ENCODE measurements around the gene TMCO4. TPM values are rescaled to one million over a fixed set of nuclear protein-coding genes. Genes with fewer than 3 reads are reported as not detected.
A peak's percentile ranks its signal among the peaks of the same experiment; 100 is the strongest.

Gene TMCO4
- total and polyA plus RNA-seq, 10 of the 15 experiments (the other 5 are each of a cell fraction or from before 2014, with no cell fraction given): 2.4 to 20.8 (median 13.0) TPM

DNA sequence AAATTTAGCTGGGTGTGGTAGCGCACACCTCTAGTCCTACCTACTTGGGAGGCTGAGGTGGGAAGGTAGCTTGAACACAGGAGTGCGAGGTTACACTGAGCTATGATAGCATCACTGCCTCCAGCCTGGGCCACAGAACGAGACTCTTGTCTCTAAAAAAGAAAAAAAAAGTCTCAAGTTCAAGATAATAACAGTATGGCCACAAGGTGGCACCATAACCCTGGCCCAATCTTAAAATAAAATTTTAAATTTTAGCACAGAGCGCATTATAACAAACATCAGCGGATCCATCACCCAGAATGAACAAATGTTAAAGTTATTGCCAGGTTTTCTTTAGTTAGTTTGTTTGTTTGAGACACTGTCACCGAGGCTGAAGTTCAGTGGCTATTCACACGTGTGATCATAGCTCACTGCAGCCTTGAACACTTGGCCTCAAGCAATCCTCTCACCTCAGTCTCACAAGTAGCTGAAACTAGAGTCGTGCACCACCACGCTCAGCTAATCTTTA, 137.9 kb downstream of the TMCO4 start (continued):
- TF ChIP-seq, protein P1, sequence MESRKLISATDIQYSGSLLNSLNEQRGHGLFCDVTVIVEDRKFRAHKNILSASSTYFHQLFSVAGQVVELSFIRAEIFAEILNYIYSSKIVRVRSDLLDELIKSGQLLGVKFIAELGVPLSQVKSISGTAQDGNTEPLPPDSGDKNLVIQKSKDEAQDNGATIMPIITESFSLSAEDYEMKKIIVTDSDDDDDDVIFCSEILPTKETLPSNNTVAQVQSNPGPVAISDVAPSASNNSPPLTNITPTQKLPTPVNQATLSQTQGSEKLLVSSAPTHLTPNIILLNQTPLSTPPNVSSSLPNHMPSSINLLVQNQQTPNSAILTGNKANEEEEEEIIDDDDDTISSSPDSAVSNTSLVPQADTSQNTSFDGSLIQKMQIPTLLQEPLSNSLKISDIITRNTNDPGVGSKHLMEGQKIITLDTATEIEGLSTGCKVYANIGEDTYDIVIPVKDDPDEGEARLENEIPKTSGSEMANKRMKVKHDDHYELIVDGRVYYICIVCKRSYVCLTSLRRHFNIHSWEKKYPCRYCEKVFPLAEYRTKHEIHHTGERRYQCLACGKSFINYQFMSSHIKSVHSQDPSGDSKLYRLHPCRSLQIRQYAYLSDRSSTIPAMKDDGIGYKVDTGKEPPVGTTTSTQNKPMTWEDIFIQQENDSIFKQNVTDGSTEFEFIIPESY (IDR thresholded peaks at IDR 0.05): no peak
- TF ChIP-seq NR2F1 (conservative IDR thresholded peaks at IDR 0.05): no peak
- TF ChIP-seq, protein P2, sequence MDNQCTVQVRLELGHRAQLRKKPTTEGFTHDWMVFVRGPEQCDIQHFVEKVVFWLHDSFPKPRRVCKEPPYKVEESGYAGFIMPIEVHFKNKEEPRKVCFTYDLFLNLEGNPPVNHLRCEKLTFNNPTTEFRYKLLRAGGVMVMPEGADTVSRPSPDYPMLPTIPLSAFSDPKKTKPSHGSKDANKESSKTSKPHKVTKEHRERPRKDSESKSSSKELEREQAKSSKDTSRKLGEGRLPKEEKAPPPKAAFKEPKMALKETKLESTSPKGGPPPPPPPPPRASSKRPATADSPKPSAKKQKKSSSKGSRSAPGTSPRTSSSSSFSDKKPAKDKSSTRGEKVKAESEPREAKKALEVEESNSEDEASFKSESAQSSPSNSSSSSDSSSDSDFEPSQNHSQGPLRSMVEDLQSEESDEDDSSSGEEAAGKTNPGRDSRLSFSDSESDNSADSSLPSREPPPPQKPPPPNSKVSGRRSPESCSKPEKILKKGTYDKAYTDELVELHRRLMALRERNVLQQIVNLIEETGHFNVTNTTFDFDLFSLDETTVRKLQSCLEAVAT (IDR thresholded peaks at IDR 0.05): no peak
- TF ChIP-seq SMC3 (IDR thresholded peaks at IDR 0.05; ENCODE audit: borderline replicate concordance, low read length): peak; percentile 56
- no peak for TF ChIP-seq MYB (IDR thresholded peaks at IDR 0.05; ENCODE audit: borderline replicate concordance, low read depth, low read length)
- no peak for TF ChIP-seq RBBP5 (conservative IDR thresholded peaks at IDR 0.05)
- TF ChIP-seq BRCA1 (IDR thresholded peaks at IDR 0.05; ENCODE audit: low read depth, low read length): no peak
- no peak for TF ChIP-seq ESRRA (IDR thresholded peaks at IDR 0.05; ENCODE audit: low read length)
- no peak for TF ChIP-seq ZBED1 (IDR thresholded peaks at IDR 0.05; ENCODE audit: borderline replicate concordance)
- TF ChIP-seq BCL11A (IDR thresholded peaks at IDR 0.05; ENCODE audit: low read depth, low read length): no peak
- TF ChIP-seq TAF1 (IDR thresholded peaks at IDR 0.05; ENCODE audit: borderline replicate concordance, low read depth, low read length): no peak
- no peak for TF ChIP-seq NFYA (IDR thresholded peaks at IDR 0.05; ENCODE audit: borderline replicate concordance, low read depth, low read length)
- TF ChIP-seq, protein P3, sequence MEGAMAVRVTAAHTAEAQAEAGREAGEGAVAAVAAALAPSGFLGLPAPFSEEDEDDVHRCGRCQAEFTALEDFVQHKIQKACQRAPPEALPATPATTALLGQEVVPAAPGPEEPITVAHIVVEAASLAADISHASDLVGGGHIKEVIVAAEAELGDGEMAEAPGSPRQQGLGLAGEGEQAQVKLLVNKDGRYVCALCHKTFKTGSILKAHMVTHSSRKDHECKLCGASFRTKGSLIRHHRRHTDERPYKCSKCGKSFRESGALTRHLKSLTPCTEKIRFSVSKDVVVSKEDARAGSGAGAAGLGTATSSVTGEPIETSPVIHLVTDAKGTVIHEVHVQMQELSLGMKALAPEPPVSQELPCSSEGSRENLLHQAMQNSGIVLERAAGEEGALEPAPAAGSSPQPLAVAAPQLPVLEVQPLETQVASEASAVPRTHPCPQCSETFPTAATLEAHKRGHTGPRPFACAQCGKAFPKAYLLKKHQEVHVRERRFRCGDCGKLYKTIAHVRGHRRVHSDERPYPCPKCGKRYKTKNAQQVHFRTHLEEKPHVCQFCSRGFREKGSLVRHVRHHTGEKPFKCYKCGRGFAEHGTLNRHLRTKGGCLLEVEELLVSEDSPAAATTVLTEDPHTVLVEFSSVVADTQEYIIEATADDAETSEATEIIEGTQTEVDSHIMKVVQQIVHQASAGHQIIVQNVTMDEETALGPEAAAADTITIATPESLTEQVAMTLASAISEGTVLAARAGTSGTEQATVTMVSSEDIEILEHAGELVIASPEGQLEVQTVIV (IDR thresholded peaks at IDR 0.05; ENCODE audit: borderline replicate concordance, partially characterized antibody): no peak
- TF ChIP-seq, protein P4, sequence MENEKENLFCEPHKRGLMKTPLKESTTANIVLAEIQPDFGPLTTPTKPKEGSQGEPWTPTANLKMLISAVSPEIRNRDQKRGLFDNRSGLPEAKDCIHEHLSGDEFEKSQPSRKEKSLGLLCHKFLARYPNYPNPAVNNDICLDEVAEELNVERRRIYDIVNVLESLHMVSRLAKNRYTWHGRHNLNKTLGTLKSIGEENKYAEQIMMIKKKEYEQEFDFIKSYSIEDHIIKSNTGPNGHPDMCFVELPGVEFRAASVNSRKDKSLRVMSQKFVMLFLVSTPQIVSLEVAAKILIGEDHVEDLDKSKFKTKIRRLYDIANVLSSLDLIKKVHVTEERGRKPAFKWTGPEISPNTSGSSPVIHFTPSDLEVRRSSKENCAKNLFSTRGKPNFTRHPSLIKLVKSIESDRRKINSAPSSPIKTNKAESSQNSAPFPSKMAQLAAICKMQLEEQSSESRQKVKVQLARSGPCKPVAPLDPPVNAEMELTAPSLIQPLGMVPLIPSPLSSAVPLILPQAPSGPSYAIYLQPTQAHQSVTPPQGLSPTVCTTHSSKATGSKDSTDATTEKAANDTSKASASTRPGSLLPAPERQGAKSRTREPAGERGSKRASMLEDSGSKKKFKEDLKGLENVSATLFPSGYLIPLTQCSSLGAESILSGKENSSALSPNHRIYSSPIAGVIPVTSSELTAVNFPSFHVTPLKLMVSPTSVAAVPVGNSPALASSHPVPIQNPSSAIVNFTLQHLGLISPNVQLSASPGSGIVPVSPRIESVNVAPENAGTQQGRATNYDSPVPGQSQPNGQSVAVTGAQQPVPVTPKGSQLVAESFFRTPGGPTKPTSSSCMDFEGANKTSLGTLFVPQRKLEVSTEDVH (IDR thresholded peaks at IDR 0.05; ENCODE audit: low read depth, partially characterized antibody): no peak
- no peak for TF ChIP-seq TCF7 (IDR thresholded peaks at IDR 0.05; ENCODE audit: borderline replicate concordance)
- TF ChIP-seq SPI1 (IDR thresholded peaks at IDR 0.05; ENCODE audit: borderline replicate concordance, insufficient read depth, low read depth, low read length): no peak
- TF ChIP-seq JUNB (IDR thresholded peaks at IDR 0.05): no peak
- no peak for TF ChIP-seq BMI1 (IDR thresholded peaks at IDR 0.05; ENCODE audit: borderline replicate concordance)
- no peak for TF ChIP-seq ZZZ3 (IDR thresholded peaks at IDR 0.05; ENCODE audit: control insufficient read depth, insufficient read length, low read depth)
- no peak for TF ChIP-seq ZSCAN29 (IDR thresholded peaks at IDR 0.05)
- no peak for TF ChIP-seq GABPA (IDR thresholded peaks at IDR 0.05; ENCODE audit: low read depth)
- no peak for TF ChIP-seq TBL1XR1 (IDR thresholded peaks at IDR 0.05; ENCODE audit: low read depth, low read length)
- no peak for TF ChIP-seq ZNF622 (IDR thresholded peaks at IDR 0.05)
